Ureter (tissue), 1 donor: ENCODE results near the gene PEPD. TPM values are rescaled to one million over a fixed set of nuclear protein-coding genes. Genes with fewer than 3 reads are reported as not detected.
"Not testable (repeated sequence)": the region's sequence is repeated elsewhere in the genome, so short reads cannot be mapped to it uniquely, and the experiment has no call there.

ENCODE experiments used
- DNase-seq: peaks from one replicate; pipeline ENCODE4 v3.0.0-alpha.2; 2020; ENCODE audit warnings: low spot score
- total RNA-seq: library from RNA; stranded (reverse); gene quantifications from one replicate; pipeline ENCODE4 v1.2.4, GENCODE V29; 2023
- donor health status: DM: yes; HTN: yes; CAD: no.

The PEPD gene
- 86.6 TPM for total RNA-seq

DNA sequence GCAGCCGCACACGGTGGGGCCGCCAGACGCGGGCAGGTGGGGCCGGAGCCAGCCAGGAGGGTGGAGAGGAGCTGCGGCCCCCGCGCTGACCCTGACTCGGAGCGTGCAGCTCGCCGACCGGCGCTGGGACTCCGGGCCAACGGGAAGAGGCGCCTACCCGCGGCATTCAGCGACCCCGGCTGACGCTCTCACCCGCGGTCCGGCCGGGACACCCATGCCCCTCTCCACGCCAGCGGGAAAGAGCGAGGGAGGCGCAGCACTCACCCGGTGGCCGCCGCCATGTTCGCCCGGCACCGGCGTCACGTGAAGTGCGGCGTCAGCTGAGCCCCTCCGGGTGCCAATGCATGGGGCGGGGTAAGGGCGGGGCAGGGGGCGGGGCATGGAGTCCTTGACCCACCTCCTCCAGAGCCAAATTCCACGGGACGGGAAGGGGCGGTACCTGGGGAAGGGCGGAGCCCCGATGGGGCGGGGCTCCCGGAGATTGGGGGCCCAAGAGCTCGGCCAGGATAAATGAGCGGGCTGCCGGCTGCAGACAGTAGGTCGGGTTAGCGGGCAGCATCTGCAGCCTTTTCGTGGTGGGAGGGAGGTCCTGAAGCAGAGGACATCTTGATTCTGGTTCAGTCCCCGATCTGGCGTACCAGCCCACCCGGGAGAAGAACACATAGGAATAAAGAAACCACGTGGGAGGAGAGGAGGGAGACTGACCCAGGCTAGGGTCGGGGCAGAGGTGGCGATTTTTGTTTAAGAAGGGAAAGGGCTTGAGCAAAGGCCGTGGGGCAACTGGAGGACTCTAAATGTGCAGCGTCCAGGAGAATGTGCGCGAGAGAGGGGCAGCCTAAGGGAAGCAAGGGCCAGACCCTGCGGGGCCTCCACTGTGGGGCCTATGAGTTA lies at the start of gene PEPD:
TSS of gene PEPD (minus strand) at position 312 of the 891 bp plus-strand sequence. CDS start at position 281, 31 bp downstream.
- DNase-seq, result peak; percentile 93

- no peak for DNase-seq
Measured at GRCh38 chr19:33569821-33570220, 48.2 kb upstream of the PEPD start.

DNA sequence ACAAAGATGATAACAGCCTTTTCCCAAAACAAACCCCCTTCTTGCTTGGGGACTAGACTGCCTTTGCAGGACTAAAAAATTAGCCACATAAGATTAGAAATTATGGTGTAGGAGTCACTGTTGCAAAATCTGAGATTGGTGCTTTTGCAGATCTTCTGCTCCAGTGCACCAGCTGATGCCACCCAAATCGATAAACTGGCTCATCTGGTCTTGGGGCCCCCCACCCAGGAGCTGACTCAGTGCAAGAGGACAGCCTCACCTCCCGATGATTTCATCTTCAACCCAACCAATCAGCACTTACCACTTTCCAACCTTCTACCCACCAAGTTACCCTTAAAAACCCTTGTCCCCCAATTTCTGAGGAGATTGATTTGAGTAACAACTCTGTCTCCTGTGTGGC lies 47.1 kb upstream of the PEPD start:
- no peak for DNase-seq

DNA sequence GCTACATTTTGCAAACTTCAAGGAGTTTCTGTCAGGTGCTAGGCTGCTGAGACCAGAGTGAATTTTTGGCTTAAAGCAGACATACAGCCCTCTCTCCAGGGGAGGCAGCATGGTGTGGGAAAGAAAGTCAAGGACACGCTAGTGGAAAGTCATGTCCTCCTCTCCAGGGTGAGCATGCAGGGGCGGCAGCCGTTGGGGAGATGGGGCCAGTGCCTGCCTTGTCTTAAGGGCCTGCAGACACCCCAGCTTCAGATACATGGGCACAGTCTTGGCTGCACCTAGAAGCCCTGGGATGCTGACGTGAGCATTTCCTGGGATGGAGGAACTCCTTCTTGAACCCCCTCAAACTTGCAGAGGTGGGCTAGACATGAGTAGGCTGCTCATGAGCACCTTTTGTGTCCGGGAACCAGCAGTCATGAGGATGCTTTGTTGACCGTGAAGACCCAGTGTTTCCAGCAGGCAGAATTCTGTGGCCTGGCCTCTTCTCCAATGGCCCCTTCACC lies 43.3 kb upstream of the PEPD start:
- DNase-seq, result no peak

DNA sequence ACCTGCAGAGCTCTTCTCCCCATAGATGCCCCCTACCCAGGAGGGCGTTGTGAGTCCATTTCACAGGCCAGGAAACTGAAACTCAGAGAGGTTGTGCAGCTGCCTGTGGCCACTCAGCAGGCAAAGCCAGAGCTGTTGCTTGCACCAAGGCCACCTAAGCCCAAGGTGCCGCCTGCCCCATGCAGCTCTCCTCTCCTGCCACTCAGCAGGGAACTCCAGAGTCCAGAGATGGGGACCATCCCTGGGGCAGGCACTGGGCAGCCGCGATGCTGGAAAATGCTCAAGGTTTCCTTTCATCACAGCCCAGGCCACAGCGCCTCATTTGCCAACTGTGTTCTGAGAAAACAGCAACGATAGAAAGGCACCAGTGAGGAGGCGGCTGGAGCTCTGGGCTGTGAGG lies 41.0 kb upstream of the PEPD start:
- DNase-seq, result no peak

DNA sequence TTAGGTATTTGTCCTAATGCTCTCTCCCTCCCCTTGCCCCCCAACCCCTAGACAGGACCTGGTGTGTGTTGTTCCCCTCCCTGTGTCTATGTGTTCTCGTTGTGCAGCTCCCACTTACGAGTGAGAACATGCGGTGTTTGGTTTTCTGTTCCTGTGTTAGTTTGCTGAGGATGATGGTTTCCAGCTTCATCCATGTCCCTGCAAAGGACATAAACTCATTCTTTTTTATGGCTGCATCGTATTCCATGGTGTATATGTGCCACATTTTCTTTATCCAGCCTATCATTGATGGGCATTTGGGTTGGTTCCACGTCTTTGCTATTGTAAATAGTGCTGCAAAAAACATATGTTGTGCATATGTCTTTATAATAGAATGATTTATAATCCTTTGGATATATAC lies 40.1 kb upstream of the PEPD start:
- not testable (repeated sequence) for DNase-seq

GRCh38 chr19:33561261-33561660 lies 39.7 kb upstream of the PEPD start:
- no peak for DNase-seq

DNA sequence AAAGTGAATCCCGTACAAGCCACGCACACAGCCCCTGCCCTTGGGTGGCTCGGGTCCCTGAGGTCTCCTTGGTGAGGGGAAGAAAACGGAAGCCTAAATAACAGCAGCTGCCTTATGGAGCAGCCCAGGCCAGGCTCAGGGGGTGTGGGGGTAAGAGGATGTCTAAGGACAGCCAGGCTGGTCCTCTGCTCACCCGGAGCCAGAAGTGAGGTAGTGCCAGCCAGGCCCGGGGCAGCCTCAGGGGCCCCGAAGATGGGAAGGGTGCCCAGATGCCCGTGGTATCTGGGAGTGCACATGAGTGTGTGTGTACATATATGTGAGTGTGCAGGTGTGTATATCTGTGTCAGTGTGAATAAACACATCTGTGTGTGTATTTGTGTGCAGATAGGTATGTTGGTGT lies 38.4 kb upstream of the PEPD start:
- no peak for DNase-seq

DNA sequence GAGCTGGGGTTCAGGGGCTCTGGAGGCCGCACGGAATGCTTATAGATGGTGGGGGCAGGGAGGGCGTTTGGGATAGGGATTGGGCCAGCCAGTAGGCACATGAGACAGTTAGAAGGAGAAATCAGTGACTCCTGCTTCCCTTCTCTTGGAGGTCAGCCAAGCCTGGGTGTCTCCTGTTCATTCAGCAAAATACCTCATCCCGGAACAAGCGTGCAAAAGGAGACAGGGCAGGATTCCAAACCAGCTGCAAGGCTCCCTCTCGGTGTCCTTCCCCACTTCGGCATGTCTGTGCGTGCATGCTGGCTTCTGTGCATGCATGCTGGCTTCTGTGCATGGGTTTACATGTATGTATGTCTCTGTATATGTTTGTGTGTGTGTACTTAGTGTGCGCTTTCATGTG lies 37.3 kb upstream of the PEPD start:
- no peak for DNase-seq

DNA sequence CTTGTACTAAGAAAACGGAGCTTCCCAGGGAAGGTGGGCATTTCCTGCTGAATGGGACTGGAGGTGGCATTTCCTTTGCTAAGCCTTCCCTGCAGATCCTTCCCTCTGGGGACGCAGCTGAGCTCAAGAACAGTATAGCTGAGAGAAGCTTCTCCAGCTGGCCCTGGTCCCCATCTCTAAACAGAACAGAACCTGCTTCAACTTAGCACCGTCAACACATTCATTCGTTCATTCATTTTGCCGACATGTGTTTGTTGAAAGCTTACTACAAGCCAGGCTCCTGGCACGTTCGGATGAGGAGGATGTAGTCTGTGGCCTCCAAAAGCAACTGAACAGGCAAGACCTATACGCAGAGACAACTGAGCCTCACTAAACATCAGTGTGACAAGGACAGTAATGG lies 36.6 kb upstream of the PEPD start:
- no peak for DNase-seq

- DNase-seq, result no peak
Measured at GRCh38 chr19:33557720-33558119, 36.1 kb upstream of the PEPD start.

DNA sequence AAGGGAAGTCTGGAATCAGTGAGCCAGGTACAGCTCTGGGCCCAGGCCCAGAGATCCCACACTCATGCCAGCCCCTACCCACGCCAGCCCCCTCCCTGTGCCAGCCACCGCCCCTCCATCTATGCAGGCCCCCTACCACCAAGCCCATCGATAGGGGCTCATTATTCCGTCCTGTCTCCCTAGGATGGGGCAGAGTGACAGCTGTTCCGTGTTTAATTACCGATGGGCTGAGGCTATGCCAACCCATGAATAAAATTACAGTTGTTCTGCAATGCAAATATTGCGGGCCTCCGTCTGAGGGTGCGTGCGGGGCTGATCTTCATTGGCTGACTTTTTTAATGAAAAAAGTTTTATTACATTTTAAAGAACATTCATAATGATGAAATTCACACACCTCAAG lies 35.6 kb upstream of the PEPD start:
- DNase-seq, result no peak

- no peak for DNase-seq
Measured at GRCh38 chr19:33556261-33556660, 34.7 kb upstream of the PEPD start.

GRCh38 chr19:33555726-33556125 lies 34.1 kb upstream of the PEPD start:
- not testable (repeated sequence) for DNase-seq

DNA sequence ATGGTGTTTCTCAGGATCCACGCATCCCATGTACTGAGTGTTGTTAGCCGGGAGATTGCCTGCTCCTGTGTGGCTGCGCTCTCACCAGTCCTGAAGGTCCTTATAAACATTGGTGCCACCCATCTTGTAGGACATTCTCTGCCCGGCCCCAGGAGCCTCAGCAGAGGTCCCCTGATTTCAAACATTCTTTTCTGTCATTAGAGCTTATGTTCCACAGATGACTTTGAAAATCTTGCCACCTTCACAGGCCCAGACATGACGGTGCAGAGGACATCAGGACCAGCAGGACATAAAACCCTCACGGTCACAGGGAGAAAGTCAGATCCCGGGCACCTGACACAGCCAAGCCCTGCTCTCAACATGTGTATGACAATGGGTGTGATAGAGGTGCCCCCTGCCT lies 33.2 kb upstream of the PEPD start:
- DNase-seq, result no peak

- DNase-seq, result no peak
Measured at GRCh38 chr19:33554391-33554790, 32.8 kb upstream of the PEPD start.

- no peak for DNase-seq
Measured at GRCh38 chr19:33553530-33554310, 32.1 kb upstream of the PEPD start.

- no peak for DNase-seq
Measured at GRCh38 chr19:33552928-33553279, 31.3 kb upstream of the PEPD start.

- DNase-seq, result no peak
Measured at GRCh38 chr19:33552191-33552927, 30.8 kb upstream of the PEPD start.

DNA sequence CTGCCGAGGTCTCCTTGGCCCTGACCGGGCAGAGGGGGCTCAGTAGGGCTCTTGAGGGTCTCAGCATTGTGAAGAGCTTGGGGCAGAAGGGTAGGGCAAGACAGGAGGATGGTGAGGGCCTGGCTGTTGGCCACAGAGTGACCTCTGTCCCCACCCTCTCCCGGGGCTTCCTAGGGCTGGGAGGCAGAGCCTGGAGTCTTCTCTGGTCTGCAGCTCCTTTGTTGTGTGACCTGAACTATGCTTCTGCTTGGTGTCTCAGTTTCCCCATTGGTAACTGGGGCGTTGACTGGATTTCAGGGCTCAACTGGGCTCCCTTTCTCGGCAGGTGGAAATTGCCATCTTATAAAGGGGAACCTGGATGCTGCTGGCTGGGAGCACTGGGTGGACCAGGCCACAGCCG lies 30.1 kb upstream of the PEPD start:
- no peak for DNase-seq

GRCh38 chr19:33550768-33551167 lies 29.2 kb upstream of the PEPD start:
- DNase-seq, result no peak

DNA sequence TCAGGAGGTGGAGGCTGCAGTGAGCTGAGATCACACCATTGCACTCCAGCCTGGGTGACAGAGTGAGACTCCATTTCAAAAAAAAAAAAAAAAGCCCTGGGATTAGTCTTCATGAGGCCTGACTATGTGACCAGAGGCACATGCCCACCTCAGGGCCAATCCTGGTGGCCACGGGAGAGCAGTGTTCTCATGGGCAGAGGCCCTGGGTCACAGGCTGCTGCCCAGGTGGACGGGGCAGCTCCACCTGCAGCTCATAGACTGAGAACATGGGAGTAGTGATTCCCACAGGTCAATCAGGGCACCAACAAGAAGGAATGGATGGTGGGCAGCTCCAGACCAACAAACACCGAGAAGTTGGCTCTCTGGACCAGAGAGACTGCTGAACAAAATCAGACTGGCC lies 26.1 kb upstream of the PEPD start:
- no peak for DNase-seq
